HEK293 (cell line): ENCODE measurements around the gene FAM149B1.

Source experiments
- CTCF ChIA-PET: fragments of 350-600 bp; formaldehyde crosslinking; extraction: SDS; loops from one replicate; lab custom pipeline; 2021; ENCODE audit warnings: antibody characterized with exemption; lab: Yijun Ruan, JAX
- POLR2A ChIA-PET: fragments of 300-600 bp; formaldehyde crosslinking; extraction: SDS; loops from one replicate; lab custom pipeline; 2020; ENCODE audit warnings: antibody characterized with exemption, inconsistent platforms; lab: Yijun Ruan, JAX
- H3K27ac ChIP-seq: fragments of 200-500 bp; sonication (Bioruptor generic); 2 replicates; pipeline ENCODE4 v1.5.1; 2014; ENCODE audit warnings: low read depth, low read length, control low read depth, inconsistent platforms; ENCODE audit errors: extremely low read depth
- H3K36me3 ChIP-seq, 2 experiments: fragments of 200-500 bp in 1 of 2; sonication (Bioruptor generic) in 1 of 2; 1 replicate in 1 of 2; 2 replicates in 1 of 2; pipeline ENCODE4 v1.5.1; 2014 to 2017; ENCODE audit warnings: inconsistent platforms in 2 of 2, low read length in 2 of 2; ENCODE audit not compliant: control insufficient read depth in 2 of 2, insufficient read depth in 1 of 2
- H3K4me1 ChIP-seq: fragments of 200-500 bp; sonication (Bioruptor generic); 2 replicates; pipeline ENCODE4 v1.5.1; 2014; ENCODE audit warnings: mild to moderate bottlenecking, low read length, inconsistent platforms; ENCODE audit not compliant: control insufficient read depth, insufficient read depth
- H3K4me3 ChIP-seq: 2 replicates; pipeline ENCODE4 v1.5.1; 2011; ENCODE audit warnings: low read depth, mild to moderate bottlenecking, control low read depth, low read length, moderate library complexity
- H3K9me3 ChIP-seq: fragments of 200-500 bp; sonication (Bioruptor generic); 2 replicates; pipeline ENCODE4 v1.5.1; 2014; ENCODE audit warnings: low read depth, low read length, inconsistent platforms; ENCODE audit not compliant: control insufficient read depth, insufficient read depth
- FEZF1 ChIP-seq: fragments of 450-650 bp; formaldehyde crosslinking; IDR thresholded peaks from 2 replicates; pipeline ENCODE4 v1.5.1; 2016; ENCODE audit warnings: missing biosample characterization, missing genetic modification characterization
- MZF1 ChIP-seq: fragments of 450-650 bp; formaldehyde crosslinking; IDR thresholded peaks from 2 replicates; pipeline ENCODE4 v1.5.1; 2017; ENCODE audit warnings: missing biosample characterization, missing genetic modification characterization, borderline replicate concordance
- PRDM1 ChIP-seq: fragments of 450-650 bp; formaldehyde crosslinking; IDR thresholded peaks from 2 replicates; pipeline ENCODE4; 2016; ENCODE audit warnings: missing biosample characterization, missing genetic modification characterization
- ZBTB44 ChIP-seq: fragments of 450-650 bp; IDR thresholded peaks from 2 replicates; pipeline ENCODE4 v1.5.1; 2018; ENCODE audit warnings: missing biosample characterization, mild to moderate bottlenecking, missing genetic modification characterization
- ZBTB7A ChIP-seq: fragments of 450-650 bp; formaldehyde crosslinking; IDR thresholded peaks from 2 replicates; pipeline ENCODE4 v1.5.1; 2016; ENCODE audit warnings: low read depth, missing biosample characterization, missing genetic modification characterization
- ZFP37 ChIP-seq: fragments of 450-650 bp; formaldehyde crosslinking; IDR thresholded peaks from 2 replicates; pipeline ENCODE4 v1.5.1; 2016; ENCODE audit warnings: missing biosample characterization, missing genetic modification characterization
- ZNF133 ChIP-seq: fragments of 450-650 bp; formaldehyde crosslinking; IDR thresholded peaks from 2 replicates; pipeline ENCODE4 v1.5.1; 2016; ENCODE audit warnings: missing biosample characterization, missing genetic modification characterization
- ZNF214 ChIP-seq: fragments of 450-650 bp; formaldehyde crosslinking; IDR thresholded peaks from 2 replicates; pipeline ENCODE4 v1.5.1; 2017; ENCODE audit warnings: missing biosample characterization, mild to moderate bottlenecking, missing genetic modification characterization, borderline replicate concordance
- ZNF23 ChIP-seq: fragments of 450-650 bp; formaldehyde crosslinking; IDR thresholded peaks from 2 replicates; pipeline ENCODE4 v1.5.1; 2016; ENCODE audit warnings: missing biosample characterization, missing genetic modification characterization, borderline replicate concordance
- ZNF274 ChIP-seq, 2 experiments: fragments of 200-500 bp in 1 of 2; fragments of 450-650 bp in 1 of 2; sonication (Bioruptor generic) in 1 of 2; formaldehyde crosslinking in 1 of 2; IDR thresholded peaks; 2 replicates each; pipeline versions ENCODE4 v1.5.1 to v1.6.1; 2014 to 2016; ENCODE audit warnings: borderline replicate concordance in 1 of 2, inconsistent platforms in 1 of 2, low read length in 1 of 2, missing biosample characterization in 1 of 2, missing genetic modification characterization in 1 of 2
- ZNF280C ChIP-seq: fragments of 450-650 bp; formaldehyde crosslinking; IDR thresholded peaks from 2 replicates; pipeline ENCODE4 v1.5.1; 2016; ENCODE audit warnings: missing biosample characterization, missing genetic modification characterization
- ZNF292 ChIP-seq: fragments of 450-650 bp; formaldehyde crosslinking; IDR thresholded peaks from 2 replicates; pipeline ENCODE4 v1.5.1; 2016; ENCODE audit warnings: low read depth, missing biosample characterization, missing genetic modification characterization, borderline replicate concordance
- ZNF362 ChIP-seq: fragments of 450-650 bp; formaldehyde crosslinking; IDR thresholded peaks from 2 replicates; pipeline ENCODE4 v1.5.1; 2016; ENCODE audit warnings: missing biosample characterization, missing genetic modification characterization
- ZNF518A ChIP-seq: fragments of 450-650 bp; formaldehyde crosslinking; conservative IDR thresholded peaks from 2 replicates; pipeline ENCODE4 v1.5.1; 2016; ENCODE audit warnings: low read depth, missing biosample characterization, missing genetic modification characterization
- ZNF580 ChIP-seq: fragments of 450-650 bp; formaldehyde crosslinking; IDR thresholded peaks from 2 replicates; pipeline ENCODE4 v1.5.1; 2016; ENCODE audit warnings: missing biosample characterization, missing genetic modification characterization
- ZNF654 ChIP-seq: fragments of 450-650 bp; formaldehyde crosslinking; IDR thresholded peaks from 2 replicates; pipeline ENCODE4 v1.5.1; 2016; ENCODE audit warnings: low read depth, missing biosample characterization, missing genetic modification characterization
- ZNF707 ChIP-seq: fragments of 450-650 bp; formaldehyde crosslinking; IDR thresholded peaks from 2 replicates; pipeline ENCODE4 v1.5.1; 2016; ENCODE audit warnings: missing biosample characterization, missing genetic modification characterization

Gene FAM149B1

GRCh38 chr10:73218431-73219191 is 50.7 kb downstream of the FAM149B1 start:
- TF ChIP-seq PRDM1 (tag by site-specific recombination) (0 out of 2 replicates have a peak, but pooled peaks have one; percentile 31), ZNF654 (tag by site-specific recombination) (peak; percentile 8; the same call in 1 of the 2 replicates), MZF1 (tag by site-specific recombination) (no peak), ZNF580 (tag by site-specific recombination) (no peak)
- H3K4me1 ChIP-seq: no peaks in the 10 kb centered on the region
- no peak overlapping the region for H3K4me3 ChIP-seq
- POLR2A ChIA-PET: no interaction called here
- CTCF ChIA-PET: interaction anchor here (0.7 to 1.8 kb wide), 10 partner anchors 9 to 853 kb away, joined by 3 to 8 read pairs (median 4); partner anchors contain the start of gene P4HA1
- H3K36me3 ChIP-seq: peaks cover 7 to 18% of the 10 kb centered on the region in 2 experiments; a peak in 2 of 3 replicates
- H3K27ac ChIP-seq: no peak overlapping the region
- no peaks in the 10 kb centered on the region for H3K9me3 ChIP-seq

GRCh38 chr10:73219384-73219783 is 51.5 kb downstream of the FAM149B1 start:
- CTCF ChIA-PET: interaction anchor here (0.6 to 1.8 kb wide), 5 partner anchors 9 to 122 kb away, joined by 3 to 5 read pairs (median 4); partner anchors contain the start of gene P4HA1
- no peaks in the 10 kb centered on the region for H3K9me3 ChIP-seq
- no peaks in the 10 kb centered on the region for H3K4me1 ChIP-seq
- POLR2A ChIA-PET: no interaction called here
- H3K36me3 ChIP-seq: peaks cover 7 to 18% of the 10 kb centered on the region in 2 experiments; a peak in 2 of 3 replicates
- H3K4me3 ChIP-seq: no peak overlapping the region
- TF ChIP-seq ZNF292 (tag by site-specific recombination): no peak
- no peak for TF ChIP-seq ZNF518A (tag by site-specific recombination)
- no peak for TF ChIP-seq ZNF707 (tag by site-specific recombination)
- no peak for TF ChIP-seq ZFP37 (tag by site-specific recombination)
- TF ChIP-seq FEZF1: no peak
- TF ChIP-seq ZBTB7A (tag by site-specific recombination): no peak
- TF ChIP-seq ZNF362 (tag by site-specific recombination): no peak
- no peak for TF ChIP-seq ZNF214
- H3K27ac ChIP-seq: no peak overlapping the region

- H3K4me1 ChIP-seq: no peaks in the 10 kb centered on the region
Measured at GRCh38 chr10:73220989-73221388, 53.1 kb downstream of the FAM149B1 start.

More at GRCh38 chr10:73220989-73221388, 53.1 kb downstream of the FAM149B1 start:
- TF ChIP-seq ZNF274 (IDR thresholded peaks at IDR 0.05; ENCODE audit: low read length): no peak
- TF ChIP-seq ZNF274 (tag by site-specific recombination; IDR thresholded peaks at IDR 0.05; ENCODE audit: borderline replicate concordance): no peak
- TF ChIP-seq ZNF133 (tag by site-specific recombination): no peak
- TF ChIP-seq ZNF280C: no peak
- TF ChIP-seq PRDM1 (tag by site-specific recombination): no peak
- TF ChIP-seq ZBTB44 (tag by site-specific recombination): no peak
- TF ChIP-seq ZBTB7A (tag by site-specific recombination): no peak
- TF ChIP-seq ZNF23 (tag by site-specific recombination): no peak
- H3K4me3 ChIP-seq: no peak overlapping the region
- H3K27ac ChIP-seq: no peak overlapping the region
- no peaks in the 10 kb centered on the region for H3K9me3 ChIP-seq
- H3K36me3 ChIP-seq: peaks cover 7 to 20% of the 10 kb centered on the region in 2 experiments; a peak in 2 of 3 replicates
- CTCF ChIA-PET: no interaction called here
- POLR2A ChIA-PET: no interaction called here
